Nucleus accumbens (tissue), 56 donors: ENCODE data around the gene SPACDR.
A peak's percentile ranks its signal among the peaks of the same experiment; 100 is the strongest.

Experiments used
- DNase-seq, 56 donors: peaks; one replicate each; lab custom pipeline; 2025; lab: John Stamatoyannopoulos, UW

SPACDR gene

GRCh38 chr7:100438172-100438571 is 25.9 kb downstream of the SPACDR start:
- no peak for DNase-seq

- peak in 3 of 56 donors; percentile 2 to 15 (median 12) for DNase-seq
Measured at GRCh38 chr7:100437150-100438100, 26.6 kb downstream of the SPACDR start.

- DNase-seq: peak in 15 of 56 donors; percentile 10 to 51 (median 34)
Measured at GRCh38 chr7:100435401-100436304, 28.4 kb downstream of the SPACDR start.

- DNase-seq: no peak
Measured at GRCh38 chr7:100434297-100435144, 29.5 kb downstream of the SPACDR start.

GRCh38 chr7:100433592-100434296 is 30.3 kb downstream of the SPACDR start:
- no peak for DNase-seq

GRCh38 chr7:100433276-100433591 is 30.8 kb downstream of the SPACDR start:
- DNase-seq: no peak

GRCh38 chr7:100432621-100433275 is 31.3 kb downstream of the SPACDR start:
- no peak for DNase-seq

- DNase-seq: no peak
Measured at GRCh38 chr7:100432053-100432452, 32.0 kb downstream of the SPACDR start.

GRCh38 chr7:100431286-100431735 is 32.7 kb downstream of the SPACDR start:
- no peak for DNase-seq

- peak in 7 of 56 donors; percentile 6 to 33 (median 13) for DNase-seq
Measured at GRCh38 chr7:100430493-100431285, 33.4 kb downstream of the SPACDR start.

GRCh38 chr7:100429637-100430492 is 34.2 kb downstream of the SPACDR start, which contains the start of gene MEPCE:
Gene MEPCE (plus strand): TSS chr7:100429831. CDS start chr7:100430019, 188 bp downstream.
- DNase-seq: peak in 55 of 56 donors; percentile 67 to 98 (median 92)

GRCh38 chr7:100428967-100429636 is 35.0 kb downstream of the SPACDR start:
- peak; percentile 93 to 100 (median 98) for DNase-seq

- peak; percentile 45 to 98 (median 93) for DNase-seq
Measured at GRCh38 chr7:100428199-100428966, 35.7 kb downstream of the SPACDR start, which contains the start of gene ZCWPW1. Gene ZCWPW1 (minus strand): TSS chr7:100428703. CDS start chr7:100420649, 8,054 bp downstream.

- no peak for DNase-seq
Measured at GRCh38 chr7:100427762-100428198, 36.3 kb downstream of the SPACDR start.

- DNase-seq: no peak
Measured at GRCh38 chr7:100426516-100426915, 37.5 kb downstream of the SPACDR start.
